Stimulated activated naive CD8-positive, alpha-beta T cell treated with anti-CD3 and anti-CD28 coated beads, Interleukin-15, Interleukin-2, amounts not matched to agents 100 ng/mL and 50 ng/mL, for 24 hours (primary cell): ENCODE results near the gene VPS8.
A peak's percentile ranks its signal among the peaks of the same experiment; 100 is the strongest.

ENCODE experiments used
- H3K27ac Mint-ChIP-seq: one replicate; pipeline ENCODE4 v1.8.0; 2021; ENCODE audit warnings: mild to moderate bottlenecking, mixed read lengths
- H3K27me3 Mint-ChIP-seq: one replicate; pipeline ENCODE4 v1.8.0; 2021; ENCODE audit warnings: mixed read lengths
- H3K36me3 Mint-ChIP-seq: one replicate; pipeline ENCODE4 v1.8.0; 2021; ENCODE audit warnings: low read depth, mixed read lengths
- H3K4me1 Mint-ChIP-seq: one replicate; pipeline ENCODE4 v1.8.0; 2021; ENCODE audit warnings: low read depth, mixed read lengths
- H3K4me3 Mint-ChIP-seq: one replicate; pipeline ENCODE4 v1.8.0; 2021; ENCODE audit warnings: mild to moderate bottlenecking, mixed read lengths
- H3K9me3 Mint-ChIP-seq: one replicate; pipeline ENCODE4 v1.8.0; 2021; ENCODE audit warnings: mixed read lengths

The VPS8 gene

GRCh38 chr3:184813357-184813756, 1.4 kb downstream of the VPS8 start:
- H3K4me3 Mint-ChIP-seq: peak overlapping the region; percentile 100
- peaks cover 67% of the 10 kb centered on the region for H3K4me1 Mint-ChIP-seq

GRCh38 chr3:184814214-184814613, 2.2 kb downstream of the VPS8 start:
- peaks cover 61% of the 10 kb centered on the region for H3K4me1 Mint-ChIP-seq
- peaks cover 10% of the 10 kb centered on the region for H3K36me3 Mint-ChIP-seq
- no peak overlapping the region for H3K27ac Mint-ChIP-seq
- H3K27me3 Mint-ChIP-seq: peaks cover 3% of the 10 kb centered on the region
- H3K9me3 Mint-ChIP-seq: no peaks in the 10 kb centered on the region
- peak overlapping the region; percentile 20 for H3K4me3 Mint-ChIP-seq

More at GRCh38 chr3:184813357-184813756, 1.4 kb downstream of the VPS8 start:
- peaks cover 10% of the 10 kb centered on the region for H3K36me3 Mint-ChIP-seq
- H3K27ac Mint-ChIP-seq: no peak overlapping the region
- H3K9me3 Mint-ChIP-seq: no peaks in the 10 kb centered on the region
- H3K27me3 Mint-ChIP-seq: peaks cover 3% of the 10 kb centered on the region

- Mint-ChIP-seq H3K4me3 (peak overlapping the region; percentile 17), H3K4me1 (peaks cover 66% of the 10 kb centered on the region), H3K27me3 (peaks cover 3% of the 10 kb centered on the region), H3K27ac (no peak overlapping the region), H3K36me3 (peaks cover 10% of the 10 kb centered on the region), H3K9me3 (no peaks in the 10 kb centered on the region)
These were observed 3.3 kb downstream of the VPS8 start for GRCh38 chr3:184815046-184815930.

GRCh38 chr3:184816614-184817013, 4.6 kb downstream of the VPS8 start:
- Mint-ChIP-seq H3K4me1 (peaks cover 61% of the 10 kb centered on the region), H3K36me3 (peaks cover 10% of the 10 kb centered on the region), H3K9me3 (no peaks in the 10 kb centered on the region), H3K4me3 (no peak overlapping the region), H3K27me3 (peaks cover 3% of the 10 kb centered on the region), H3K27ac (no peak overlapping the region)

GRCh38 chr3:184820525-184820924, 8.6 kb downstream of the VPS8 start:
- Mint-ChIP-seq H3K4me1 (peaks cover 28% of the 10 kb centered on the region), H3K27ac (no peak overlapping the region), H3K9me3 (no peaks in the 10 kb centered on the region), H3K4me3 (no peak overlapping the region), H3K36me3 (peaks cover 20% of the 10 kb centered on the region), H3K27me3 (no peaks in the 10 kb centered on the region)

- Mint-ChIP-seq H3K9me3 (no peaks in the 10 kb centered on the region), H3K27ac (no peak overlapping the region), H3K4me3 (no peak overlapping the region), H3K4me1 (peaks cover 23% of the 10 kb centered on the region), H3K36me3 (peaks cover 24% of the 10 kb centered on the region), H3K27me3 (no peaks in the 10 kb centered on the region)
These were observed 9.1 kb downstream of the VPS8 start for GRCh38 chr3:184821034-184821433.

- Mint-ChIP-seq H3K4me3 (no peak overlapping the region), H3K27me3 (no peaks in the 10 kb centered on the region), H3K4me1 (peaks cover 14% of the 10 kb centered on the region), H3K9me3 (no peaks in the 10 kb centered on the region), H3K36me3 (peaks cover 24% of the 10 kb centered on the region), H3K27ac (no peak overlapping the region)
These were observed 10.1 kb downstream of the VPS8 start for GRCh38 chr3:184822081-184822480.

GRCh38 chr3:184822654-184823053, 10.7 kb downstream of the VPS8 start:
- Mint-ChIP-seq H3K27me3 (no peaks in the 10 kb centered on the region), H3K4me1 (peaks cover 14% of the 10 kb centered on the region), H3K36me3 (peaks cover 25% of the 10 kb centered on the region), H3K27ac (no peak overlapping the region), H3K4me3 (no peak overlapping the region), H3K9me3 (no peaks in the 10 kb centered on the region)

GRCh38 chr3:184823990-184824389, 12.0 kb downstream of the VPS8 start:
- H3K27me3 Mint-ChIP-seq: no peaks in the 10 kb centered on the region
- H3K27ac Mint-ChIP-seq: no peak overlapping the region
- H3K9me3 Mint-ChIP-seq: no peaks in the 10 kb centered on the region
- no peak overlapping the region for H3K4me3 Mint-ChIP-seq
- H3K4me1 Mint-ChIP-seq: peaks cover 14% of the 10 kb centered on the region
- peaks cover 31% of the 10 kb centered on the region for H3K36me3 Mint-ChIP-seq

GRCh38 chr3:184825121-184825820, 13.3 kb downstream of the VPS8 start:
- H3K4me3 Mint-ChIP-seq: no peak overlapping the region
- no peak overlapping the region for H3K27ac Mint-ChIP-seq
- H3K9me3 Mint-ChIP-seq: no peaks in the 10 kb centered on the region
- no peaks in the 10 kb centered on the region for H3K27me3 Mint-ChIP-seq
- H3K36me3 Mint-ChIP-seq: peaks cover 36% of the 10 kb centered on the region
- peaks cover 12% of the 10 kb centered on the region for H3K4me1 Mint-ChIP-seq

GRCh38 chr3:184827572-184827971, 15.6 kb downstream of the VPS8 start:
- no peak overlapping the region for H3K4me3 Mint-ChIP-seq
- no peaks in the 10 kb centered on the region for H3K27me3 Mint-ChIP-seq
- H3K36me3 Mint-ChIP-seq: peaks cover 49% of the 10 kb centered on the region
- H3K27ac Mint-ChIP-seq: no peak overlapping the region
- no peaks in the 10 kb centered on the region for H3K9me3 Mint-ChIP-seq
- H3K4me1 Mint-ChIP-seq: peaks cover 6% of the 10 kb centered on the region

GRCh38 chr3:184832044-184832443, 20.1 kb downstream of the VPS8 start:
- Mint-ChIP-seq H3K27ac (no peak overlapping the region), H3K4me3 (no peak overlapping the region), H3K36me3 (peaks cover 67% of the 10 kb centered on the region), H3K27me3 (no peaks in the 10 kb centered on the region), H3K9me3 (no peaks in the 10 kb centered on the region), H3K4me1 (peaks cover 6% of the 10 kb centered on the region)

GRCh38 chr3:184832903-184833302, 20.9 kb downstream of the VPS8 start:
- Mint-ChIP-seq H3K27me3 (no peaks in the 10 kb centered on the region), H3K9me3 (no peaks in the 10 kb centered on the region), H3K27ac (no peak overlapping the region), H3K36me3 (peaks cover 69% of the 10 kb centered on the region), H3K4me3 (no peak overlapping the region), H3K4me1 (peaks cover 6% of the 10 kb centered on the region)

GRCh38 chr3:184836090-184836822, 24.3 kb downstream of the VPS8 start:
- peaks cover 69% of the 10 kb centered on the region for H3K36me3 Mint-ChIP-seq
- no peaks in the 10 kb centered on the region for H3K27me3 Mint-ChIP-seq
- H3K4me1 Mint-ChIP-seq: no peaks in the 10 kb centered on the region
- no peak overlapping the region for H3K4me3 Mint-ChIP-seq
- H3K27ac Mint-ChIP-seq: no peak overlapping the region
- no peaks in the 10 kb centered on the region for H3K9me3 Mint-ChIP-seq

- no peak overlapping the region for H3K4me3 Mint-ChIP-seq
- H3K36me3 Mint-ChIP-seq: peaks cover 24% of the 10 kb centered on the region
- H3K9me3 Mint-ChIP-seq: no peaks in the 10 kb centered on the region
- no peaks in the 10 kb centered on the region for H3K27me3 Mint-ChIP-seq
- no peaks in the 10 kb centered on the region for H3K4me1 Mint-ChIP-seq
- H3K27ac Mint-ChIP-seq: no peak overlapping the region
These were observed 30.5 kb downstream of the VPS8 start for GRCh38 chr3:184842433-184842832.
